AML-193 (cell line): ENCODE data around the gene RNF151.
"Not testable (repeated sequence)": the region's sequence is repeated elsewhere in the genome, so short reads cannot be mapped to it uniquely, and the experiment has no call there.

ENCODE experiments used
- DNase-seq, 2 experiments: peaks; one replicate each; lab custom pipeline; 2025; lab: John Stamatoyannopoulos, UW

Gene RNF151

DNA sequence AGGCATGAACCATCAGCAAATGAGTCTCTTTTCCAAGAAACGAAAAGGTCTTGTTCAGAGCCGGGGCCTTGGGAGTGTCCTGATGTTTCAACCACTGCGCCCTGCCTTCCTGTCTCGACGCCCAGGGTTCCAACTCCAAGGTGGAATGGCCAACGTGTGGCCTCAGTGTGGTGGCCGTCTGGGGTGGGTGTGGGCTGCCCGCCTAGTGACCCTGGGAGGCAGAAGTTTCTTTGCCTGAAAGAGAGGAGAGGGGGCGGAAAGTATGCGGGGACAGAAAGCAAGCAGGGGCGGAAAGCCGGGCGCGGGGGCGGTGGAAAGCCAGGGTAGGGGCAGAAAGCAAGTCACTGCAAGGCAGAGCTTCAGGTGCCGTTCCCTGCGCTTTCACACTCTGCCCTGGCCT is 27.7 kb upstream of the RNF151 start:
- DNase-seq, result no peak

DNA sequence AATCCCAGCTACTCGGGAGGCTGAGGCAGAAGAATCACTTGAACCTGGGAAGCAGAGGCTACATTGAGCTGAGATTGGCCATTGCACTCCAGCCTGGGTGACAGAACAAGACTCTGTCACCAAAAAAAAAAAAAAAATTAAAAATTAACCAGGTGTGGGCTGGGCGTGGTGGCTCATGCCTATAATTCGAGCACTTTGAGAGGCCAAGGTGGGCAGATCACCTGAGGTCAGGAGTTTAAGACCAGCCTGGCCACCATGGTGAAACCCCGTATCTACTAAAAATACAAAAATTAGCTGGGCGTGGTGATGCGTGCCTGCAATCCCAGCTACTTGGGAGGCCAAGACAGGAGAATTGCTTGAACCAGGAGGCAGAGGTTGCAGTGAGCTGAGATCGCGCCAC is 26.8 kb upstream of the RNF151 start:
- DNase-seq, result not testable (repeated sequence)

DNA sequence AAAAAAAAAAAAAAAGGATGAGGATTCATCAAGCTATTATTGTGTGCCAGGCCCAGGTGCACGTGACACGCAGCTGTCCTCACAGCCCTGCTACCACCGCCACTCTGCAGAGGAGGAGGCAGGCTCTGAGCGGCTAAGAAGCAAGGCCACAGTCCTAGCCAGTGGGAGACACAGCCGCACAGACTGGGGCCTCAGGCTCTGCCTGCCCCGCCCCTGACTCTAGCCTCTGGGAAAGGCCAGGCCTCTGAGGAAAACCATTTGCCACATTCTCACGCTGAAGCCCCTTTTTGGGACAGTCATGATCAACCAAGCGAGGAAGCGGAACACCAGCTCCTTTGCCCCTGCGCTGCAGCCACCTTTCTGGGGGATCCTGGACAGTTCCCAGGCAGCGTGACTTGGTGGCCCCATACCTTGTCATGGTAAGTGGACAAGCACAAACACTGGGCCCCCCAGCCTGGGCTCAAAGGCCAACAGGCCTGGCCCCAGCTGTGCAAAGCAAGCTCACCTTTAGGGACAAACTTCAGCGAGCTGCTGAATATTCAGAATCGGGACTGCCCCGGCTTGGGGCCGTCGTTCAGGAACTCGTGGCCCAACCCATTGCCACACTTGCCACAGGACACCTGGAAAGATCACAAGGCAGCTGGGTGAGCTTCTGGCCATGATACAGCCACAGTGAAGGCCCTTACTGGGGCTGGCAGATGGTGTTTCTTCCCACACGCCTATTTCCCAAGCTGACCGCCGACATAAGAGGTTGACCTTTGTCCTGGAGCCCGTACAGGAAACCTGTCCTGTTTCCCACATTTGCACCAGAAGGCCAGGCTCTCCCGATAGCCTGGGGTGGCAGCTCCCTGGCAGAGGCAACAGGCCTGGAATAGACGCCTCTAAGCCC is 26.1 kb upstream of the RNF151 start:
- no peak for DNase-seq

DNA sequence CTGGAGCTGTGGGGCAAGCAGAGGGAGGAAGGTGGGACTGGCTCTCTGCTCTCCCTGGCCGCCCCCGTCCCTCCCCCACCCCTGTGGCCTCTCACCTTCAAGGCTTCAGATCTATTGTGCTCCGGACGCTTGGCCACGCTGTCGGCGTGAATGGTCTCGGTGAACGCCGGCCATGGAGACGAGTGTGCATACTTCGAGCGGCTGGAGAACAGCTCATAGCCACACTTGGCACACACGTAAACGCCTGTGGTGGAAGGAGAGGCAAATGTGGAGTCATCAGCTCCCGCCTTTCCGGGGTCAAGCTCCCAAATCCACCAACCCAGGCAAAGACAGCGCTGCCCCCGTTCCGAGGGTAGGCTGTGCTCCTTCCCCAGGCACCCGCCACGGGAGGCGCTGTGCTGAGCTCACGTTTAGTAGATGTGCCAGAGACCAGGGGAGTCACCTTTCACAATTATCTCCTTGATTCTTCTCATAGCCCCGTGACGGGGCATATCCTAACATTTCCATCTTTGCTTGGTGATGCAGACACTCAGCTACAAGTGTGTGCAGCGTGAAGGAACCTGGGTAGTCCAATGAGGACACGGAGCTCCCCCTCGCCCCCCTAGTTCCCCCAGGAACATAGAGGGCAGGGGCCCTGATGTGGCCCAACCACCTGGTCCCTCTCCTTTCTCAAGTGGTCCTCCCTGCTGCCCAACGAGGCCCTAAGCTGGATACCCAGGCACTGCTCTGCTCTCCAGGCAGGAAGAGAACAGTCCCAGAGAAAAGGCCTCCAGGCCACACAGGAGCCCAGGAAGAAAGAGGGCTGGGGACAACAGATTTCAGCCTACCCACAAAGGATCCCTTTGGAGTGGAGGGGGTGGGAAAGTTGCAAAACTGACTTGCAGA is 25.3 kb upstream of the RNF151 start:
- DNase-seq, result no peak

DNA sequence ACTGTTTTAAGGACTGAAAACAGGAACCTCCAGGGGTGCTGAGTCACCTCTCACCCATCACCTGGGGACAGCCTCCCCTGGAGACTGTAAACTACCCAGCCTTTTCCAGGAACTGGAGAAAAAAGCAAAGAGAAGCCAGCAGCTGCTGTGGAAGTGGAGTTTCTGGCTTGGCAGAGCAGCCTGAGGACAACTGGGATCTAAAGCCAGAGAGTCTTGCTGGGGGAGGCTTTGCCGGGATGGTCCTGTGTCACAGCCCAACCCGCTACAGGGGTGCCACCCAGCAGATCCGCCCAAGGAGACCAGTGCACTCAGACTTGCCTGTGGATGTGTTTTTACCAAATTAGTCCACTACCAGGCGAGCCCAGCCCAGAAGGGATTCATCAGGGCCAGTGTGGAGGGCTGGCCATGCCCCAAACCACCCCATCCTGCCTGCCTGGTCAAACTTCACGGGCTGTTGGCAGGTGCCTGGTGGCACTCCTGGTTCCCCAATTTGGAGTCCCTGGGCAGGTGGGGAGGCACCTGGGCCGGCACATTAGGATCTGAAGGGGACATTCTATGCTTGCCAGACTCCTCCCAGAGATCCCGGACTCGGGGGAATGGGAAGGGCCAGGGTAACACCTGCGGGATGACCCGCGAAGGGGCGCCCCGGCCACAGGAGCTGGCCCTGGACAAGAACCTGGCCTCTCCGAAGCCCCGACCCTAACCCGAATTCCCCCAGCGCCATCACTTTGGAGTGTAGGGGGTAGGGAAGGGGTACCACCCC is 24.4 kb upstream of the RNF151 start:
- DNase-seq, result peak; percentile 66 to 74

DNA sequence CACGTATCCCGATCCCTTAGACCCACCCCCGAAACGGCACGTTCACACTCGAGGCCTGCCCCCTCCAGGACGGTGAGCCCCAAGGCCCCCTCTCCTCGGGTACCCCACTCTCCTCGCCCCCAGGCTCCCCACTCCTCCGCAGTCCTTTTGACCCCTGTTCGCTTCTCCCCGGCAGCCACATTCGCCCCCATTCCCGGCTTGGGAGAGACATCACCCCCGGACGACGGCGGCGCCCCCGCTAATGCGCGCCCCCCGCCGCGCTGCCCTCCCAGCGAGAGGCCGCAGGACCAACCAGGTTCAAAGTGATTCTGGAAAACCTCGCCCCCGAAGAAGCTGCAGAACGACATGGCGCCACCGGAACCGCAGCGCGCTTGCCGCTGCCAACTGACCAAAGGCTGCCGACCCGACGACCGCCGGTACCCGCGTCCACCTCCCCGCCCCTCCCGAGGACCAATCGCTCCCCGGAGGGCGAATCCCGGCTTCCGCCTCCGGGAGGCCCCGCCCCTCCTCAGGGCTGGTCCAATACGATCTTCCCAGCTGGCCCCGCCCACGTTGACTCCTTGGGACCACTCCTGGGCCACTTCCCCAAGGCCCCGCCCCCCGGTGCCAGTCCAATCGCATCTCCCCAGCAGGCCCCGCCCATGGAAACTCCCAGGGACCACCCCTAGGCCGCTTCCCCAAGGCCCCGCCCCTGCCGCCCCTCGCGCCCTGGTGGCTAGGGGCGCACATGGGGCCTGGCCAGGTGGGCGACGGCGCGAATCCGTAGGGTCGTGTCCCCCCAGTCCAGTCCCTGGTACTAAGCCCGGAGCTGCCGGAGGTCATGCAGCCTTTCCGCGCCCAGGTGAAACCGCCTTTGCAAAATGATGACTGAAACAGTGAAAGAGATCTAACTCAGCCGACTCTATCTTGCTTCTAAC is 23.6 kb upstream of the RNF151 start, which contains the start of gene MSRB1:
TSS of gene MSRB1 (minus strand) at position 390 of the 917 bp plus-strand sequence. CDS start at position 347, 43 bp downstream.
- DNase-seq, result peak; percentile 95 to 97

DNA sequence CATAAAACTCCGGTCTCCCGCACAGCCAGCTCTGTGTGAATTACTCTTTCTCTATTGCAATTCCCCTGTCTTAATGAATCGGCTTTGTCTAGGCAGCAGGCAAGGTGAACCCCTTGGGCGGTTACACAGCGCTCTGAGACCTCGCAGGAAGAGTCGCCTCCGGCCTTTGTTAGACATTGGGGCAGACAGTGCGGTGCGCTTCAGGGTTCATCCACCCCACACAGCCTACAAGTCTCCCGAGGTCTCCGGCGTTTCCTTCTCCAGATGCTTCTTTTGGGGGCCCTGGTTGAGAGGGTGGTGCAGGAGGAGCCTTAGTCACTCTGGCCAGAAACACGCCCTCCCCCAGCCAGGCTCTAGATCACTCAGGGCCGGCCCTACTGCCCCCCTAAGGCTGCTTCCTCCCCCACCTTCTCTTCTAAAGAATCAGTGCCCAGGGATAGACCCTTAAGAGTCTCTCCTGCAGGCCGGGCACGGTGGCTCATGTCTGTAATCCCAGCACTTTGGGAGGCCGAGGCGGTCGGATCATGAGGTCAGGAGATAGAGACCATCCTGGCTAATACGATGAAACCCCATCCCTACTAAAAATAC is 21.9 kb upstream of the RNF151 start:
- DNase-seq, result no peak

DNA sequence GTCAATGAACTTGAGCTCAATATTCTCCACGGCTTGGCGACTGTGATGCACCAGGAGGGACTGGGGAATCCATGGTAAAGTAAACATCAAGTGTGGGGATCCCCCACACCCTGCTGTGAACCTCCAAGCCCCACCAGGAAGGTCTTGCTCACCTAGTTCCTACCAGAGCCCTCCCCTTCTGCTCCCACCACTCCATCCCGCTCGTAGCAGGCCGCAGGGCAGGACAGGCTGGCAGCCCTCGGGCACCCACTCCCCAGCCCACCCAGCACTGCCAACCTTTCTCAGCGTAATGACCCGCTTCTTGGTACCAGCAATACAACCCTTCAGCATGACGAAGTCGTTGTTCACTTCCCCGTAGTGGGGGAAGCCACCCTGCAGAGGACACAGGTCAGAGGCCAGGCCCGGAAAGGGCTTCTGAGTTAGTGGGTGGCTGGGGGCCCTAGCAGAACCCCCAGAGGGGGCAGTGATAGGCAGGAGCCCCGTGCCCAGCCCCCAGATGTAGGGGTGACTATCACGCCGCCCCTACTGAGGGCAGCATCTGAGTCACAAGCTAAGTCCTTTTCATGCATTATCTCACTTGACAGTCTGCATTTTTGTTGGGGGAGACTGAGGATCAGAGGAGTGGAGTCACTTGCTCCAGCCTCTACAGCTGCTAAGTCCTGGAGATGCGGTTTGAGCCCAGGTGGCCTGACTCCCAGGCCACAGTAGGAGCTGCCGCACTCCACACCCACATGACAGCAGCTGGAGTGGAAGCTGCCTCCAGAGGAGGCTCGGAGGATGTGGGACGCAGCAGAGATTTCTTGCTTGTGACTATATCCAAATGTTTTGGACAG is 20.9 kb upstream of the RNF151 start:
- DNase-seq, result no peak

DNA sequence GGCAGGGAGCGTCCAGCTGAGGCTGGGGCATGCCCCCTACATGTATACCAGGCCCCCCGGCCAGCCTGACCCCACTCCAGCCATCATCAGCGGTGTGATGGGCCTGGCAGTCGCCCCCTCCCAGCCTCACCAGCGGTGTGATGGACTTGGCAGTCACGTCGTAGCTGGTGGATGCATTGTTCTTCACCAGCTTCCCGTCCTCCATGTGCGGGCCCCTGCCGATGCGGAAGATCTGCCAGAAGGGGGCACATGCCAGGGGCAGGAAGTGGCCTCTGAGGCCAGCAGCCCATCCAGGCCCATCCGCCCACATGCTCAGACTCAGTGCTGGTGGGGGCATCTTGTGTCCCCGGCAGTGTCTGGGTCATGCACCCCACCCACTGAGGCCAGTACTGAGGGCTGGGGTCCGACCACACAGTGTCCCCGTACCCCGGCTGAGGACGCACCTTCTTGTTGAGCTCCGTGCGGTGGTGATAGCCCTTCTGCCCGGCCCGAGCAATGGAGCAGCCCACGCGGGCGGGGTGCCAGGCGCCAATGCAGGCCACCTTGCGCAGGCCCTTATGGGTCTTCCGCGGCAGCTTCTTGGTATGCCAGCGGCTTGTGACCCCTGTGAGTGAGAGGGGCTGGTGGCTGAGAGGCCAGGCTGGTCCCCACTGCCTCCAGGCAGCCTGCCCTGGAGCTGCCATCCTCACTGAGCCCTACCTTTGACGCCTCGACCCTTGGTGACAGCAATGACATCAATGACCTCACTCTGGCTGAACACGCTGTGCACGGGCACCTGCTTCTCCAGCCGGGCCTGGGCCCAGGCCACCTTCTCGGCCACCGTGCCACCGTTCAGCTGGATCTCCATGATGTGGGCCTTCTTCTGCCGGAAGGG is 19.9 kb upstream of the RNF151 start:
- no peak for DNase-seq

DNA sequence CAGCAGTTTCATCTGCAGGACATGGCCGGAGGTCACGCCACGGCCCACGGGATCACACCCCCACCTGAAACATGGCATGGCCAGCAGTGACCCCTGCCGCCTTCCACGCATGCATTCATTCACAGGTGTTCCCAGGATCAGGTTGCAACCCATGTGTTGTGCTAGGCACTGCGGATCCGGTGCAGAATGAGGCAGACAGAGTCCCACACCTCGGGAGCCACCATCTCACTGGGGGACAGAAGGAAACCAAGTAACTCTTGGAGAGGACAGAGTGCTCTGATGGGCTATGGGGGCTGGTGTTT is 19.3 kb upstream of the RNF151 start:
- no peak for DNase-seq

DNA sequence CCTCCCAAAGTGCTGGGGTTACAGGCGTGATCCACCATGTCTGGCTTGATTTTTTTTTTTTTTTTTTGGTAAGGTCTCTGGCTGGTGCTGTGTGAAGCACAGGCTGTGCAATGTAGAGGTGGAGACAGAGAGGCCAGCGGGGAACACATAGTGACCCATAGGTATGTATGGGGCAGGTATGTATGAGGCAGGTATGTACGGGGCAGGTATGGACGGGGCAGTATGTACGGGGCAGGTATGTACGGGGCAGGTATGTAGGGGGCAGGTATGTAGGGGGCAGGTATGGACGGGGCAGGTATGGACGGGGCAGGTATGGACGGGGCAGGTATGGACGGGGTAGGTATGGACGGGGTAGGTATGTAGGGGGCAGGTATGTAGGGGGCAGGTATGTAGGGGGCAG is 17.1 kb upstream of the RNF151 start:
- no peak for DNase-seq

DNA sequence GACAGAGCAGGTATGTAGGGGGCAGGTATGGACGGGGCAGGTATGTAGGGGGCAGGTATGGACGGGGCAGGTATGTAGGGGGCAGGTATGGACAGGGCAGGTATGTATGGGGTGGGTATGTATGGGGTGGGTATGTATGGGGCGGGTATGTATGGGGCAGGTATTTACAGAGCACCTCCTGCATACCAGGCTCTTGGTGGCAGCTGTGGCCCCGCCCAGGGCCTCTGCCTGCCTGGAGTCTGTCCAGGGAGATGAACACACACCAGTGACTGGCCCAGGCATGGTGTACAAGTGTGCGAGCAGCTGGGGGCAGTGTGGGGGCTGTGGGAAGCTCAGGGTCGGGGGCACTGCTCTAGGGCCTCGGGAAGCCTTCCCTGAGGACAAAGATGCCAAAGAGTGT is 16.6 kb upstream of the RNF151 start:
- DNase-seq, result no peak

DNA sequence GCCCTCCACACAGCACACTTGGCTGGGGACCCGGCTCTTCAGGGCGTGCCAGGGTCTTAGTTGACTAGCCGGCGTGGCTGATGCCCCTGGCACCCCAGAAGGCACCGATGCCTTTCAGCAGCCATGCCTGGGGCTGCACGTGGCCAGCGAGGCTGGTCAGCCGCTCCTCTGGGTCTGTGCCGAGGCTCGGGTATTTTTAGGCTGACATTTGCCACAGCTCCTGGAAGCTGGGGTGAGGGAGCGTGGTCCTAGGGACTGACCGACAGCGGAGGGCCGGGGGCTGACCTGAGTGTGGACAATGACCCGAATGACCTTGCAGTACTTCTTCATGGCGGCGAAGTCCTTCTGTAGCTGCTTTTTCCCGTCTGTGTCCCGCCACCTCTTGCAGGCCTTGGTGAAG is 16.1 kb upstream of the RNF151 start:
- DNase-seq, result no peak

DNA sequence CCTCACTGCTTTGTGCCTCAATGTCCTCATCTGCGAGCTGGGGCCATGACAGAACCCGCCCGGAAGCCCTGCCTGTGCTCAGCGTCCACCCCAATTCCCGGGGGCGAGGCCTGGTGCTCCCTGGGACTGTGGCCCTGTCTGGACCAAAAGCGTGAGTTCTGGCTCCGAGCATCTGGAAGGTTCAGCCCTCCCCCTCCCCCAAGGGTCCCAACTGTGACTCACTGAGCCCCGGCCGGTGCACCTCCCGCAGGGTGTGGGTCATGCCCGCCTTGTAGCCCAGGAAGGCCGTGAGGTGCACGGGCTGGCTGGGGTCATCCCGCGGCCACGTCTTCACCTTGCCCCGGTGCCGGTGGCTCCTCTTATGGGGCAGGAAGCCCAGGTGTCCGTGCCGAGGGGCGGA is 12.9 kb upstream of the RNF151 start:
- no peak for DNase-seq

DNA sequence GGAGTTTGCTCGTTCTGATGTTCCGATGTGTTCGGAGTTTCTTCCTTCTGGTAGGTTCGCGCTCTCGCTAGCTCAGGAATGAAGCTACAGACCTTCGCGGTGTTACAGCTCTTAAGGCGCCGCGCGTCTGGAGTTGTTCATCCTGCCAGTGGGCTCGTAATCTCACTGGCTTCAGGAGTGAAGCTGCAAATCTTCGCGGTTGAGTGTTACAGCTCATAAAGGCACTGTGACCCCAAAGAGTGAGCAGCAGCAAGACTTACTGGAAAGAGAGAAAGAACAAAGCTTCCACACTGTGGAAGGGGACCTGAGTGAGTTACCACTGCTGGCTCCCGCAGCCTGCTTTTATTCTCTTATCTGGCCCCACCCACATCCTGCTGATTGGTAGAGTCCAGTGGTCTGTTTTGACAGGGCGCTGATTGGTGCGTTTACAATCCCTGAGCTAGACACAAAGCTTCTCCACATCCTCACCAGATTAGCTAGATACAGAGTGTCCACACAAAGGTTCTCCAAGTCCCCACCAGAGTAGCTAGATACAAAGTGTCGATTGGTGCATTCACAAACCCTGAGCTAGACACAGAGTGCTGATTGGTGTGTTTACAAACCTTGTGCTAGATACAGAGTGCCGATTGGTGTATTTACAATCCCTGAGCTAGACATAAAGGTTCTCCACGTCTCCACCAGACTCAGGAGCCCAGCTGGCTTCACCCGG is 9.1 kb upstream of the RNF151 start:
- DNase-seq, result not testable (repeated sequence)

DNA sequence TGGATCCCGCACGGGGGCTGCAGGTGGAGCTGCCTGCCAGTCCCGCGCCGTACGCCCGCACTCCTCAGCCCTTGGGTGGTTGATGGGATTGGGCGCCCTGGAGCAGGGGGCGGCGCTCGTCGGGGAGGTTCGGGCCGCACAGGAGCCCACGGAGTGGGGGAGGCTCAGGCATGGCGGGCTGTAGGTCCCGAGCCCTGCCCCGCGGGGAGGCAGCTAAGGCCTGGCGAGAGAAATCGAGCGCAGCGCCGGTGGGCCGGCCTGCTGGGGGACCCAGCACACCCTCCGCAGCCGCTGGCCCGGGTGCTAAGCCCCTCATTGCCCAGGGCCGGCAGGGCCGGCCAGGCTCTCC is 8.5 kb upstream of the RNF151 start:
- not testable (repeated sequence) for DNase-seq

DNA sequence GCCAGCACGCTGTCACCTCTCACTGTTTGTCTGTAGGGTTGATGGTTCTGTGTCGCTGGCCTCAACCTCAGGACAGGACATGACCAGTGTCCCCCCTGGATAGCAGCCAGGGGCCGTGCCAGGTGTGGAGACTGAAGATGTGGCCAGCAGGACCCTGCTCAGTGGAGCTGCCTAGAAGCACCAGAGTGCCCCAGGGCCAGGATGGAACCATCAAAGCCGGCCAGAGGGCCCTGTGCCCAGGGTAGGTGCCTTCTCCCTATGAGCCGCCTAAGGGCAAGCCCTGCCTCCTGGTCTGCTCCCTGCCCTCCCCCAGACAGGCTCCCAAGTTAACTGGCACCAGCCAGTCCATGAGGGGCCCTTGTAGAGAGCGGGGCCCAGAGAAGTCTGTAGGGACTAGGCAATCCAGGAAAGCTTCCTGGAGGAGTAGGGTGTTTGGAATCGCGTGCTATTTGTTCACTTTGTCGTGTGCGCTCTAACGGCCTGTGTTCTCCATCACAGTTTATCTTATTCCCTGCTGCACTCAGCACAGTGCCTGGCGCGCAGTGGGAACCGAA is 7.9 kb upstream of the RNF151 start:
- no peak for DNase-seq
